GM12873 (cell line): ENCODE results near the gene SRSF7.
A peak's percentile ranks its signal among the peaks of the same experiment; 100 is the strongest.

Source experiments
- TF ChIP-seq, protein P1 (sequence below): IDR thresholded peaks from 2 replicates; pipeline ENCODE4 v1.5.1; 2012; ENCODE audit warnings: low read depth, mild to moderate bottlenecking, moderate library complexity, low read length, control low read depth; ENCODE audit not compliant: insufficient read depth; ENCODE audit errors: missing control alignments

Gene SRSF7

DNA sequence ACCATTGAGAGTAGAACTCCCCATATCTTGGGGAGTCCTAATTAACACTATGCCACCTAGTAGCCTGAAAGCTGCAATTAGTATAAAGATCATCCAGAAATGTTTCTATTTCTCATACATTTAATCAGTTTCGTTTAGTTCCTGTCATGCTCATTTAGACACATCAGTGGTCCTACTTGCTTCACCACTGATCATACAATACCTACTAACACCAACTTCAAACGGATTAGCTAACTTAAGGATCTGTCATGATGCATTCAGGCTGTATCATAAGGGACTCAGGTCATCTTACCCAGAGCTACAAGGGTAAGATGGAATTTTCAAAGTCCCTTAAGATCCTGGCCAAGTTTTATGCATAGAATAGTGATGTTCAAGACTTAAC, 6.8 kb downstream of the SRSF7 start:
- TF ChIP-seq, protein P1, sequence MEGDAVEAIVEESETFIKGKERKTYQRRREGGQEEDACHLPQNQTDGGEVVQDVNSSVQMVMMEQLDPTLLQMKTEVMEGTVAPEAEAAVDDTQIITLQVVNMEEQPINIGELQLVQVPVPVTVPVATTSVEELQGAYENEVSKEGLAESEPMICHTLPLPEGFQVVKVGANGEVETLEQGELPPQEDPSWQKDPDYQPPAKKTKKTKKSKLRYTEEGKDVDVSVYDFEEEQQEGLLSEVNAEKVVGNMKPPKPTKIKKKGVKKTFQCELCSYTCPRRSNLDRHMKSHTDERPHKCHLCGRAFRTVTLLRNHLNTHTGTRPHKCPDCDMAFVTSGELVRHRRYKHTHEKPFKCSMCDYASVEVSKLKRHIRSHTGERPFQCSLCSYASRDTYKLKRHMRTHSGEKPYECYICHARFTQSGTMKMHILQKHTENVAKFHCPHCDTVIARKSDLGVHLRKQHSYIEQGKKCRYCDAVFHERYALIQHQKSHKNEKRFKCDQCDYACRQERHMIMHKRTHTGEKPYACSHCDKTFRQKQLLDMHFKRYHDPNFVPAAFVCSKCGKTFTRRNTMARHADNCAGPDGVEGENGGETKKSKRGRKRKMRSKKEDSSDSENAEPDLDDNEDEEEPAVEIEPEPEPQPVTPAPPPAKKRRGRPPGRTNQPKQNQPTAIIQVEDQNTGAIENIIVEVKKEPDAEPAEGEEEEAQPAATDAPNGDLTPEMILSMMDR = no peak

DNA sequence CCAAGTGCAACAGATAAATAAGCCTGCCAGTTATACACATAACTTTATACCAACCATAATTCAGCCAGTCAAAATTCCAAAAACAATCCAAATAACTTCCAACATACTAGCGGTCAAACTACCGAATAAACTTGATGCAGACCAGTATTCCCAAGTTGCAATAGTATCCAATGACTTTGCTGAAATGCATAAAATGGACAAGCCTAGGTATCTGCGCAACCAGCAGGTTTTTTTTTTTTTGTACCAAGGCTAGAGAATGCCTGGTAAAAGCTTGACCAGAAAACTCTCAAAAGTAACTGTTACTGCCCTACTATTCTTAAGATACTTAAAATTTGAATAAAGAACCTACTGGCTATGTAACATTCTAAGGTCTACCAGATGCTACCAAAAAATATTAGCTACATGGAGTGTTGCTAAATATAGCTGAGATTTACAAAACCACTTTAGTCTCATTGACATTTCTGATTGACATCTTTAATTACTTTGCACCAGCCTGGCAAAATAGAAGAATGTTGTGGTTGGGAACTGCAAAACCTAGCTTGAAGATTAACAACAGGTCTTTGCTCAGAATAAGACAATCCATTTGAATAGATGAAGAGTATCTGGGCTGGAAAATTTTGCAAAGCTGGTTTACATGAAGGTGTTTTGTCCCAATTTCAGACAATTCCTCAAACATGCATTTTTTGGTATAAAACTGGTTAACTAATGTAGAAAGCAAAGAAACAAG, 7.3 kb downstream of the SRSF7 start:
- TF ChIP-seq, protein P1 = no peak

DNA sequence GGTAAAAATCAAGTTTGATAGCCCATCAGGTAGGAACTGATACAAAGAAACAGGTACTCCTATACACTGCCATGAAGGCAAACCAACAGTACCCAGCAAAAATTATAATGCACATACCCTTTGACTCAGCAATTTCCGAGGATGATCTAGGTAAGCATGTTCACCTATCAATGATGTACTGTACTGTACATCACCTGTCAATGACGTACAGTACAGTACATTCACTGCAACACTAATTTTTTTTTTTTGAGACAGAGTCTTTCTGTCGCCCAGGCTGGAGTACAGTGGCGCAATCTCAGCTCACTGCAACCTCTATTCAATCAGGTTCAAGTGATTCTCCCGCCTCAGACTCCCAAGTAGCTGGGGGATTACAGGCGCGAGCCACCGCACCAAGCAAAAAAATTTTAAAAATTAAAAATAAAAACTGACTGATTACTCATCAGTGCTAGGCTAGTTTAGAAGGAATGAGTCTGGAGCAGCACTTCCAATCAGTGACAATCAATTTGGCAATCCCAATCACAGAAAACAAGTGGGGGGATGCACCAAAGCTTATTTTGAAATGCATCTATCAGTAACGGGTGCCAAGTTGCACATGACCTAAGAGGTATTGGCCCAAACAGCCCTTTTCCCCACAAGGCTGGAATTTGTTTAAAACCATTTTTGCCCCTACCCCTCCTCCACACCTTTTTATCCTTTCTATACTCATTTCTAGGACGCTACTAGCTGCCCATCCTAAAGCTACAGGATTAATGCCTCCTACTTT, 8.2 kb downstream of the SRSF7 start:
- TF ChIP-seq, protein P1 = no peak

DNA sequence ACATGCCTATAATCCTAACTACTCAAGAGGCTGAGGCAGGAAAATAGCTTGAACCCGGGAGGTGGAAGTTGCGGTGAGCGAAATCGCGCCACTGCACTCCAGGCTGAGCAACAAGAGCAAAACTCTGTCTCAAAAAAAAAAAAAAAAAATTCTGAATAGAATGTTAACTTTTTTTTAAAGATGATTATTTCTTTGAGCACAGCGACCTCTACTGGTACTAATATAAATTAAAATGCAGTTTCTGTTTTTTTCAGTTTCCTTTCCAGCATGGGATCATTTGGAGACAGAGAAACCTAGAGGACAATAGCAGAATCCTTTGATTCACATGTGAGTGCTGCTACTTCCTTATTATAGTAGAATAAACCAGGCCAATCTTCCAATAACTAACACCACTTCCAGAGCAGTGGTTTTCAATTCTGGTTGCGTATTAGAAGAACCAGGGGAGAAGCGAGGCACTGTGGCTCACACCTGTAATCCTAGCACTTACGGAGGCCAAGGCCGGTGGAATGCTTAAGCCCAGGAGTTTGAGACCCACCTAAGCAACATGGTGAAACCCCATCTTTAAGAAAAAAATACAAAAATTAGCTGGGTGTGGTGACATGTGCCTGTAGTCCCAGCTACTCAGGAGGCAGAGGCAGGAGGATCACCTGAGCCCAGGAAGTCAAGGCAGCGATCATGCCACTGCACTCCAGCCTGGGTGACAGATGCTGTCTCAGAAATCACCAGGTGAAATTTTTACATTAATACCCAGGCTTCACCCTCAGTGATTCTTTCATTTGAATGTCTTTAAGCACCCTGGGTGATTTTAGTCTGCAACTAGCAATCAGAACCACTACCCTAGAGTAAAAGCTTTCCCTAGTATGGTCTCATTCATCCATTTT, 10.1 kb downstream of the SRSF7 start:
- TF ChIP-seq, protein P1 = peak; percentile 34

DNA sequence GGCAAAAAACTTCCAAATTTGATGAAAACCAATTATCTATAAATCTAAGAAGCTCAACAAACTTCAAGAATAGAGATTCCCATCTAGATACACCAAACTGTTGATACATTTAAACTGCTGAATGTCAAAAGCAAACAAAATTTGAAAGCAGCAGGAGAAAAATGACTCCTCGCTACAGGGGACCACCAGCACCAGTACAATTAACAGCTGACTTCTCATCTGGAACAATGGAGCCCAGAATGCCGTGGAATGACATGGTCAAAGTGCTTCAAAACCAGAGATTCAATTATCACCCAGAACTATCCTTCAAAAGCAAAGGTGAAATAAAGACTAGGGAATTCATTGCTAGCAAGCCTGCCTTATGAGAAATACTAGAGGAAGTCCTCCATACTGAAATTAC, 11.6 kb downstream of the SRSF7 start:
- TF ChIP-seq, protein P1 = no peak

DNA sequence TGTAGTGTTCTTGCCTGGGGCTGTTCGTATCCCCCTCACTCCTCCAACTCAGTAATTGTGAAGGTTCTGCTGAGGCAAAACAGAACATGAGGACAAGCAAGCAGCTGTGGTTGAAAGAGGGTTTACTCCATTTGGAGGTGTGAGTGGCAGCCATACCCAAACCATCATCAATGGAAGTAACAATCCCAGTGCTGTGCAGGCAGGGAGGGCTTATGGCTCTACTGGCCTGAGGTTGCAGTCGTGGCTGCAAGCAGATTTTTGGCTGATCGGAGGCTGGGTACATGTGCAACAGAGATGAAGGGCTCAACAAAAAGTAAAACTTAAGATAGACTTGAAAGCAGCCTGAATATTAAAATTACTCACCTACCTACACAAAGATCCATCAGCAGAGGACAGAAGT, 13.2 kb downstream of the SRSF7 start:
- TF ChIP-seq, protein P1 = no peak

DNA sequence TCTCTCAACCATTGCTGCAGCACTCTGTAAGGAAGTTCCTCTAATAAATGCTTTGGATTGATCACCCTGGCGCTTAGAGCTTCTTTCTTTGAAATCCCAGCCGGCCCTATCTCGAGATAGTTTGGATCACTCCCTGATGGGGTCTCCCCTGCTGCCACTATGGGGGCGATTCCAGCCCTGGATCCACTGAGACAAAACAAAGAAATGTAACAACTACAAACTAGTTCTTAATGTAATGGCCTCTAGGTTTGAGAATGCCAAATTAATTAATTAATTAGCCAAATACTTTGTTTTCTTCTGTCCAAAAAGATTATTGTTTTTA, 15.2 kb downstream of the SRSF7 start:
- TF ChIP-seq, protein P1 = no peak
